ENCODE measurements around the gene SYNM.

Gene SYNM

GRCh38 chr15:99115300-99116215, 10.7 kb downstream of the SYNM start:
- no peak for TF ChIP-seq CTCF (IDR thresholded peaks at IDR 0.05; ENCODE audit: low read depth, low read length, missing control alignments)
- DNase-seq (ENCODE audit: extremely low read depth, low read depth) = no peak

GRCh38 chr15:99117111-99117510, 12.2 kb downstream of the SYNM start:
- no peak for TF ChIP-seq CTCF (IDR thresholded peaks at IDR 0.05; ENCODE audit: low read depth, low read length, missing control alignments)
- no peak overlapping the region for H3K4me3 ChIP-seq (replicated peaks; ENCODE audit: low read depth, low read length)
- no peak for DNase-seq (ENCODE audit: extremely low read depth, low read depth)

More at GRCh38 chr15:99115300-99116215, 10.7 kb downstream of the SYNM start:
- H3K4me3 ChIP-seq (replicated peaks; ENCODE audit: low read depth, low read length) = no peak overlapping the region

- no peak for DNase-seq (ENCODE audit: extremely low read depth, low read depth)
- no peak overlapping the region for H3K4me3 ChIP-seq (replicated peaks; ENCODE audit: low read depth, low read length)
- TF ChIP-seq CTCF (IDR thresholded peaks at IDR 0.05; ENCODE audit: low read depth, low read length, missing control alignments) = no peak
These were observed 12.8 kb downstream of the SYNM start for GRCh38 chr15:99117563-99118257.

GRCh38 chr15:99118258-99118632, 13.4 kb downstream of the SYNM start:
- no peak for TF ChIP-seq CTCF (IDR thresholded peaks at IDR 0.05; ENCODE audit: low read depth, low read length, missing control alignments)
- no peak overlapping the region for H3K4me3 ChIP-seq (replicated peaks; ENCODE audit: low read depth, low read length)
- DNase-seq (ENCODE audit: extremely low read depth, low read depth) = no peak

GRCh38 chr15:99118801-99119546, 14.1 kb downstream of the SYNM start:
- H3K4me3 ChIP-seq (replicated peaks; ENCODE audit: low read depth, low read length) = no peak overlapping the region
- DNase-seq (ENCODE audit: extremely low read depth, low read depth) = no peak
- TF ChIP-seq CTCF (IDR thresholded peaks at IDR 0.05; ENCODE audit: low read depth, low read length, missing control alignments) = no peak

- no peak for DNase-seq (ENCODE audit: extremely low read depth, low read depth)
- H3K4me3 ChIP-seq (replicated peaks; ENCODE audit: low read depth, low read length) = no peak overlapping the region
- TF ChIP-seq CTCF (IDR thresholded peaks at IDR 0.05; ENCODE audit: low read depth, low read length, missing control alignments) = no peak
These were observed 15.3 kb downstream of the SYNM start for GRCh38 chr15:99120050-99120777.

Measured in HFF-Myc (cell line).